H9 (cell line): Measurements from ENCODE around the gene ANTXR2. TPM values are rescaled to one million over a fixed set of nuclear protein-coding genes. Genes with fewer than 3 reads are reported as not detected.

Experiments used
- DNase-seq: peaks from one replicate; pipeline ENCODE4 v3.0.0-alpha.2; 2017
- H2AFZ ChIP-seq: one replicate; pipeline ENCODE4 v1.6.1; 2013; ENCODE audit warnings: mild to moderate bottlenecking, low read length, control low read depth, moderate library complexity
- H2AK5ac ChIP-seq: 2 replicates; pipeline ENCODE4 v1.6.1; 2013; ENCODE audit warnings: low read length, control low read depth, mixed read lengths; ENCODE audit not compliant: insufficient read length
- H2BK120ac ChIP-seq: one replicate; pipeline ENCODE4 v1.6.1; 2013; ENCODE audit warnings: low read depth, mild to moderate bottlenecking, low read length, control low read depth, inconsistent platforms; ENCODE audit not compliant: poor library complexity, severe bottlenecking
- H2BK12ac ChIP-seq: 2 replicates; pipeline ENCODE4 v1.6.1; 2013; ENCODE audit warnings: low read length, control low read depth, mixed read lengths, low read depth; ENCODE audit not compliant: insufficient read length
- H2BK15ac ChIP-seq: 2 replicates; pipeline ENCODE4 v1.6.1; 2013; ENCODE audit warnings: low read depth, low read length, control low read depth
- H2BK20ac ChIP-seq: one replicate; pipeline ENCODE4 v1.6.1; 2013; ENCODE audit warnings: low read depth, mild to moderate bottlenecking, low read length, control low read depth, inconsistent platforms; ENCODE audit not compliant: poor library complexity, severe bottlenecking
- H2BK5ac ChIP-seq: 2 replicates; pipeline ENCODE4 v1.6.1; 2013; ENCODE audit warnings: low read length, control low read depth, mixed read lengths; ENCODE audit not compliant: insufficient read length
- H3K14ac ChIP-seq: 2 replicates; pipeline ENCODE4 v1.6.1; 2013; ENCODE audit warnings: low read length, control low read depth; ENCODE audit not compliant: insufficient read depth
- H3K18ac ChIP-seq: 2 replicates; pipeline ENCODE4 v1.6.1; 2013; ENCODE audit warnings: low read depth, mild to moderate bottlenecking, mixed read lengths, low read length, control low read depth; ENCODE audit not compliant: insufficient read length
- H3K23ac ChIP-seq: 2 replicates; pipeline ENCODE4 v1.6.1; 2013; ENCODE audit warnings: low read length, control low read depth, mixed read lengths, low read depth; ENCODE audit not compliant: insufficient read length
- H3K23me2 ChIP-seq: 2 replicates; pipeline ENCODE4 v1.6.1; 2013; ENCODE audit warnings: low read depth, mild to moderate bottlenecking, mixed read lengths, low read length, control low read depth; ENCODE audit not compliant: insufficient read length, poor library complexity, severe bottlenecking
- H3K27ac ChIP-seq: 2 replicates; pipeline ENCODE4 v1.5.1; 2013; ENCODE audit warnings: low read length, control low read depth, mixed read lengths, low read depth; ENCODE audit not compliant: insufficient read length
- H3K27me3 ChIP-seq: 2 replicates; pipeline ENCODE4 v1.6.1; 2013; ENCODE audit warnings: low read length, control low read depth, inconsistent platforms; ENCODE audit not compliant: insufficient read depth
- H3K4ac ChIP-seq: 2 replicates; pipeline ENCODE4 v1.6.1; 2013; ENCODE audit warnings: low read depth, mild to moderate bottlenecking, control low read depth, inconsistent platforms, low read length, moderate library complexity
- H3K4me1 ChIP-seq: 2 replicates; pipeline ENCODE4 v1.6.1; 2013; ENCODE audit warnings: low read length, control low read depth, inconsistent platforms; ENCODE audit not compliant: insufficient read depth
- H3K4me2 ChIP-seq: 2 replicates; pipeline ENCODE4 v1.6.1; 2013; ENCODE audit warnings: low read length, control low read depth, mixed read lengths; ENCODE audit not compliant: insufficient read length, insufficient read depth
- H3K56ac ChIP-seq: 2 replicates; pipeline ENCODE4 v1.6.1; 2013; ENCODE audit warnings: low read depth, mild to moderate bottlenecking, mixed read lengths, low read length, control low read depth; ENCODE audit not compliant: insufficient read length
- H3K79me1 ChIP-seq: 2 replicates; pipeline ENCODE4 v1.6.1; 2013; ENCODE audit warnings: low read depth, mild to moderate bottlenecking, moderate library complexity, low read length, control low read depth, inconsistent platforms; ENCODE audit not compliant: insufficient read depth, poor library complexity, severe bottlenecking
- H3K79me2 ChIP-seq: 2 replicates; pipeline ENCODE4 v1.6.1; 2013; ENCODE audit warnings: low read length, control low read depth, inconsistent platforms; ENCODE audit not compliant: insufficient read depth
- H3K9ac ChIP-seq: 2 replicates; pipeline ENCODE4 v1.6.1; 2013; ENCODE audit warnings: low read length, control low read depth, mixed read lengths; ENCODE audit not compliant: insufficient read length; ENCODE audit errors: extremely low read depth
- H3K9me3 ChIP-seq: one replicate; pipeline ENCODE4 v1.6.1; 2013; ENCODE audit warnings: low read depth, low read length, inconsistent platforms; ENCODE audit not compliant: control insufficient read depth
- H3T11ph ChIP-seq: one replicate; pipeline ENCODE4 v1.6.1; 2013; ENCODE audit warnings: mild to moderate bottlenecking, low read length, control low read depth, inconsistent platforms
- H4K20me1 ChIP-seq: one replicate; pipeline ENCODE4 v1.6.1; 2013; ENCODE audit not compliant: control insufficient read depth, insufficient read length, insufficient read depth
- H4K5ac ChIP-seq: 2 replicates; pipeline ENCODE4 v1.6.1; 2013; ENCODE audit warnings: low read depth, mild to moderate bottlenecking, mixed read lengths, low read length, control low read depth; ENCODE audit not compliant: insufficient read length
- H4K8ac ChIP-seq: replicated peaks from 2 replicates; pipeline ENCODE4 v1.6.1; 2013; ENCODE audit warnings: low read length, control low read depth, mixed read lengths, low read depth; ENCODE audit not compliant: insufficient read length
- H4K91ac ChIP-seq: 2 replicates; pipeline ENCODE4 v1.6.1; 2013; ENCODE audit warnings: low read depth, mild to moderate bottlenecking, moderate library complexity, mixed read lengths, low read length, control low read depth; ENCODE audit not compliant: insufficient read length
- H3K27ac Mint-ChIP-seq, 3 experiments: 2 replicates in 2 of 3; 3 replicates in 1 of 3; pipeline ENCODE4 v1.8.0; 2020 to 2021; ENCODE audit warnings: mixed read lengths in 3 of 3, mild to moderate bottlenecking in 1 of 3, moderate library complexity in 1 of 3
- H3K27me3 Mint-ChIP-seq: 2 replicates; pipeline ENCODE4 v1.8.0; 2021; ENCODE audit warnings: low read depth, mild to moderate bottlenecking, moderate library complexity, mixed read lengths
- H3K36me3 Mint-ChIP-seq, 3 experiments: 2 replicates in 2 of 3; 3 replicates in 1 of 3; pipeline ENCODE4 v1.8.0; 2020 to 2021; ENCODE audit warnings: low read depth in 3 of 3, mixed read lengths in 3 of 3; ENCODE audit not compliant: insufficient read depth in 1 of 3
- H3K4me1 Mint-ChIP-seq, 2 experiments: 2 replicates each; pipeline ENCODE4 v1.8.0; 2020; ENCODE audit warnings: mixed read lengths in 2 of 2
- H3K4me3 Mint-ChIP-seq, 2 experiments: 2 replicates in 1 of 2; 3 replicates in 1 of 2; pipeline ENCODE4 v1.8.0; 2020 to 2021; ENCODE audit warnings: mild to moderate bottlenecking in 2 of 2, mixed read lengths in 2 of 2, moderate library complexity in 1 of 2
- H3K9me3 Mint-ChIP-seq, 2 experiments: 2 replicates in 1 of 2; 3 replicates in 1 of 2; pipeline ENCODE4 v1.8.0; 2020; ENCODE audit warnings: mild to moderate bottlenecking in 2 of 2, mixed read lengths in 2 of 2, moderate library complexity in 1 of 2
- CTCF ChIP-seq: fragments of 200-600 bp; sonication (generic); conservative IDR thresholded peaks from 3 replicates; pipeline ENCODE4 v1.8.0; 2021; ENCODE audit warnings: antibody characterized with exemption, mild to moderate bottlenecking
- total RNA-seq: library from RNA; stranded (reverse); gene quantifications from 2 replicates; pipeline ENCODE4 v1.2.1, GENCODE V29; 2021

Gene ANTXR2
- total RNA-seq, 1 experiment from 2014 or later: 4.7 TPM

- H3K4me1 ChIP-seq: no peaks in the 10 kb centered on the region
- H2BK15ac ChIP-seq: no peak overlapping the region
- no peak overlapping the region for H2BK5ac ChIP-seq
- H4K91ac ChIP-seq: no peak overlapping the region
- TF ChIP-seq CTCF: no peak
- H3K27ac ChIP-seq: no peak overlapping the region
- no peak overlapping the region for H3K56ac ChIP-seq
- no peak overlapping the region for H3K9ac ChIP-seq
- no peak overlapping the region for H3K18ac ChIP-seq
- H3K36me3 Mint-ChIP-seq: no peaks in the 10 kb centered on the region
- no peak overlapping the region for H3T11ph ChIP-seq
- no peak overlapping the region for H3K4ac ChIP-seq
- no peak overlapping the region for H3K23ac ChIP-seq
- no peak overlapping the region for H4K8ac ChIP-seq
- H3K23me2 ChIP-seq: no peaks in the 10 kb centered on the region
- no peaks in the 10 kb centered on the region for H3K9me3 Mint-ChIP-seq
- H3K14ac ChIP-seq: no peak overlapping the region
- H2AK5ac ChIP-seq: no peak overlapping the region
- H3K27me3 ChIP-seq: no peaks in the 10 kb centered on the region
- no peak overlapping the region for H3K4me2 ChIP-seq
- no peaks in the 10 kb centered on the region for H3K79me2 ChIP-seq
- no peaks in the 10 kb centered on the region for H3K4me1 Mint-ChIP-seq
- no peak overlapping the region for H3K4me3 Mint-ChIP-seq
- H3K9me3 ChIP-seq: no peaks in the 10 kb centered on the region
- H3K79me1 ChIP-seq: no peaks in the 10 kb centered on the region
- no peak for DNase-seq
- no peak overlapping the region for H2BK120ac ChIP-seq
- no peaks in the 10 kb centered on the region for H4K20me1 ChIP-seq
- H2BK12ac ChIP-seq: no peak overlapping the region
- H4K5ac ChIP-seq: no peak overlapping the region
- no peak overlapping the region for H3K27ac Mint-ChIP-seq
- H2AFZ ChIP-seq: no peak overlapping the region
- H2BK20ac ChIP-seq: no peak overlapping the region
- no peaks in the 10 kb centered on the region for H3K27me3 Mint-ChIP-seq
Measured at GRCh38 chr4:79948739-79949138, 124.3 kb downstream of the ANTXR2 start.
